ENCODE data around the gene LPP. TPM values are rescaled to one million over a fixed set of nuclear protein-coding genes. Genes with fewer than 3 reads are reported as not detected.

Gene LPP
- polyA plus RNA-seq, 2 donors = 10.5 to 12.9 TPM

DNA sequence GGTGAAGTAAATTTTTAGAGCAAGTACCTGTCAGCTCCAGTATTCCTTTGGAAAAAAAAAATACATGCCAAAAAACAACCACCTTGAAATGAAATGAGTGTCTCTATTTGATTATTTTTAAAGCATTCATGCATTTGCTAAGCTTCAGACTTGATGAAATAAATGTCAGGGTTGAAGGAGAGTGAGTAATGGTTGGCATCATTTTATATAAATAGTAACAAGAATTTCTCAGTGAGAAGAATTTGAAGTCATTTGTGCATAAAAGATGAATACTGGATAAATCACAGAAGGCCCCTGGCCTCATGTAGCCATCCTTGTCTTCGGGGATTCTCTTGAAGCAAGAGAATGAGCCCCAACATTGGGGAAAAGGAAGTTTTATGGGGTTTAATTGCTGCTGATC, 318.4 kb downstream of the LPP start:
- peaks cover 0 to 6% of the 10 kb centered on the region in 2 donors for H3K4me1 ChIP-seq (ENCODE audit: control insufficient read depth in 2 of 2, insufficient read depth in 2 of 2, low read length in 1 of 2)
- H3K27ac ChIP-seq (ENCODE audit: low read depth in 2 of 2, low read length in 1 of 2) = peak overlapping the region in 1 of 2 donors; percentile 54
- H3K27me3 ChIP-seq (ENCODE audit: control insufficient read depth in 1 of 2, insufficient read depth in 2 of 2, low read length in 2 of 2) = no peaks in the 10 kb centered on the region
- no peak overlapping the region for H3K4me3 ChIP-seq (ENCODE audit: low read depth in 1 of 2, low read length in 2 of 2)
- 43 to 64% methylated on average over 1 of the region's 1 CpG for WGBS, 2 donors
- no peaks in the 10 kb centered on the region for H3K9me3 ChIP-seq (ENCODE audit: control insufficient read depth in 2 of 2, insufficient read depth in 1 of 2, low read depth in 1 of 2, low read length in 1 of 2)
- H3K36me3 ChIP-seq (ENCODE audit: control insufficient read depth in 2 of 2, insufficient read depth in 2 of 2, low read length in 1 of 2) = no peaks in the 10 kb centered on the region

DNA sequence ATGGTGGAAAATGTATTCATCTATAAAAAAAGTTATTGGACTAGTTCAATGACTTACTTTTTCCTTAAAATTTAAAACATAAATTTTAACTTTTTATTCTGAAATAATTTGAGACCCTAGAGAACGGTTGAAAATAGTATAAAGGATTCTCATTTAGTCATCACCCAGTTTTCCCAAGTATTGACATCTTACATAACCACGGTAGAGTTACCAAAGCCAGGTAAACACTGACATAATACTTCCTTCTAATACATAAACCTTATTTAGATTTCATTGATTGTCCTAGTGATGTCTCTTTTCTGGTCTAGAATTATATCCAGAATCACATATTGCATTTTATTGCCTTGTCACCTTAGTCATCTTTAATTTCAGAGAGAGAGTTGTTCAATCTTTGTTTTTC, 319.1 kb downstream of the LPP start:
- Histone ChIP-seq H3K4me1 (ENCODE audit: control insufficient read depth in 2 of 2, insufficient read depth in 2 of 2, low read length in 1 of 2) (peaks cover 0 to 6% of the 10 kb centered on the region in 2 donors), H3K9me3 (ENCODE audit: control insufficient read depth in 2 of 2, insufficient read depth in 1 of 2, low read depth in 1 of 2, low read length in 1 of 2) (no peaks in the 10 kb centered on the region), H3K36me3 (ENCODE audit: control insufficient read depth in 2 of 2, insufficient read depth in 2 of 2, low read length in 1 of 2) (no peaks in the 10 kb centered on the region), H3K27ac (ENCODE audit: low read depth in 2 of 2, low read length in 1 of 2) (no peak overlapping the region), H3K27me3 (ENCODE audit: control insufficient read depth in 1 of 2, insufficient read depth in 2 of 2, low read length in 2 of 2) (no peaks in the 10 kb centered on the region), H3K4me3 (ENCODE audit: low read depth in 1 of 2, low read length in 2 of 2) (no peak overlapping the region)
- 87 to 88% methylated on average over 2 of the region's 2 CpGs for WGBS, 2 donors

DNA sequence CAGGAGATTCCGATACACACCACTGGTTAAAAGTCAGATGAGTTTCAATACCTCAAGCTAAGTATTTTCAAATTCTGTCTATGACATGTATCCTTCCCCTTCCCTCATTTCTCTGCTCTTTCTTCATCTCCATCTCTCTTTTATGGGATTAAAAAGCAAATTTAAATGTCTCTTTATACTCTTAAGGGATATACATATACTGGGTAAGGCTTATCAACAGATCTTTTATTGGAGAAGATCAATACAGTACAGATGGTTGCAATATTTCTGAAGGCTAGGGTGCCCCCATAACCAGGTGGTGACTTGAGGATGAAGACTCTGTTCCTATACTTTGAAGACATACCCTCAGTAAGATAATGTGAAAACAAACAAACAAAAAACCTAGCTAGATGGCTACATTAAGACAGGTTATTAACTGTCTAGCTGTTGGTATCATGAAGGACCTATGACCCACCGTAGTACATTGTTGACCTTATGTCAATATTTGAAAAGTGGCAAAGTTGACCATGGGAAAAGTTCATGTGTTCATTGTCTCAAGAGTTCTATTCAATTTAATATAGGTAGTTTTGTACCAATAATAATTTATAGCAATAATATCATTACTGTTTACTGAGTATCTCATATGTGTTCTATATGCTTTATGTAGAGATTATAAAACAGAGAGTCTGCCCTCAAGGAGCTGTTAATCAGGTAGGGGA, 319.8 kb downstream of the LPP start:
- H3K9me3 ChIP-seq (ENCODE audit: control insufficient read depth in 2 of 2, insufficient read depth in 1 of 2, low read depth in 1 of 2, low read length in 1 of 2) = no peaks in the 10 kb centered on the region
- WGBS, 2 donors = 90 to 96% methylated on average over 2 of the region's 2 CpGs

DNA sequence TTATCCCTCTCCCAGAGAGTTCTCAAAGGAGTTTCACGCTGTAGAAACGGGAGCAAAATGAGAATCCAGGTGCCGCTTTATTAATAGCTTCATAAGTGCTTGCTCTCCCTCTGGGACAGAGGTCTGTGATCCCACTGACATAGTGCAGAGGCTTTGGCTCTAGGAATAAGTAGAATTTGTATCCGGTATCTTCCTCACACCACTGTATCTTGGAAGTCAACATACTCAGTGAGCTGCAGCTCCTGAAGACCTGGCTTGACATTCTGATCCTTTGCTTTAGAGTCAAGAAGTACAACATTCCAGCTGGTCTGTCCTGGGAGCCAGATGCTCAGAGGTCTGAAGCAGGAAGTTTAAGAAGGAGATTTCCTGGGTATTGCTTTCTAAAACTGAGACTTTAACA, 323.0 kb downstream of the LPP start:
- no peaks in the 10 kb centered on the region for H3K36me3 ChIP-seq (ENCODE audit: control insufficient read depth in 2 of 2, insufficient read depth in 2 of 2, low read length in 1 of 2)
- H3K27ac ChIP-seq (ENCODE audit: low read depth in 2 of 2, low read length in 1 of 2) = no peak overlapping the region
- WGBS, 2 donors = 64 to 81% methylated on average over 4 of the region's 4 CpGs
- no peaks in the 10 kb centered on the region for H3K4me1 ChIP-seq (ENCODE audit: control insufficient read depth in 2 of 2, insufficient read depth in 2 of 2, low read length in 1 of 2)
- H3K4me3 ChIP-seq (ENCODE audit: low read depth in 1 of 2, low read length in 2 of 2) = no peak overlapping the region
- H3K27me3 ChIP-seq (ENCODE audit: control insufficient read depth in 1 of 2, insufficient read depth in 2 of 2, low read length in 2 of 2) = no peaks in the 10 kb centered on the region
- no peaks in the 10 kb centered on the region for H3K9me3 ChIP-seq (ENCODE audit: control insufficient read depth in 2 of 2, insufficient read depth in 1 of 2, low read depth in 1 of 2, low read length in 1 of 2)

More for the DNA sequence above, 319.8 kb downstream of the LPP start:
- Histone ChIP-seq H3K4me1 (ENCODE audit: control insufficient read depth in 2 of 2, insufficient read depth in 2 of 2, low read length in 1 of 2) (peaks cover 0 to 3% of the 10 kb centered on the region in 2 donors), H3K36me3 (ENCODE audit: control insufficient read depth in 2 of 2, insufficient read depth in 2 of 2, low read length in 1 of 2) (no peaks in the 10 kb centered on the region), H3K27me3 (ENCODE audit: control insufficient read depth in 1 of 2, insufficient read depth in 2 of 2, low read length in 2 of 2) (no peaks in the 10 kb centered on the region), H3K27ac (ENCODE audit: low read depth in 2 of 2, low read length in 1 of 2) (no peak overlapping the region), H3K4me3 (ENCODE audit: low read depth in 1 of 2, low read length in 2 of 2) (no peak overlapping the region)

DNA sequence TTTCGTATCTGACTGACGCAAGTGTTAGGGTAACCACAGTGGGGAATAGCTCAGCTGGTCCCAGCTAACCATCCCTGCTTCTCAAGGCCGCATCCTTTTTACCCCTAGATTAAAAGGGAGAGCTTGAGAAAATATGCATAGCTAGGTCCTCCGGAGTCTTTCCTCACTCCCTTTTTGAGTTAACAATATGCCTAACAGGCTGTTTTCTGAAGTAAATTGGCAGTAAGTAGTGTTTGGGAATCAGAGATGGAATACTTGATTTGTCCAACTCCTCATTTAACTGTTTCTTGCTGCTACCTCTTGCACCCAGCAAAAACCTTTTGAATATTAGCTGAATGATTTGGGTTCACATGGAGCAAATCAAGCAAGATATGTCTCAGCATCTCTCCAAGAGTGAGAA, 326.1 kb downstream of the LPP start:
- H3K27ac ChIP-seq (ENCODE audit: low read depth in 2 of 2, low read length in 1 of 2) = no peak overlapping the region
- no peaks in the 10 kb centered on the region for H3K27me3 ChIP-seq (ENCODE audit: control insufficient read depth in 1 of 2, insufficient read depth in 2 of 2, low read length in 2 of 2)
- H3K4me3 ChIP-seq (ENCODE audit: low read depth in 1 of 2, low read length in 2 of 2) = no peak overlapping the region
- H3K9me3 ChIP-seq (ENCODE audit: control insufficient read depth in 2 of 2, insufficient read depth in 1 of 2, low read depth in 1 of 2, low read length in 1 of 2) = no peaks in the 10 kb centered on the region
- no peaks in the 10 kb centered on the region for H3K4me1 ChIP-seq (ENCODE audit: control insufficient read depth in 2 of 2, insufficient read depth in 2 of 2, low read length in 1 of 2)
- WGBS, 2 donors = 91% methylated on average over 4 of the region's 4 CpGs
- H3K36me3 ChIP-seq (ENCODE audit: control insufficient read depth in 2 of 2, insufficient read depth in 2 of 2, low read length in 1 of 2) = peaks cover 0 to under 1% of the 10 kb centered on the region in 2 donors

DNA sequence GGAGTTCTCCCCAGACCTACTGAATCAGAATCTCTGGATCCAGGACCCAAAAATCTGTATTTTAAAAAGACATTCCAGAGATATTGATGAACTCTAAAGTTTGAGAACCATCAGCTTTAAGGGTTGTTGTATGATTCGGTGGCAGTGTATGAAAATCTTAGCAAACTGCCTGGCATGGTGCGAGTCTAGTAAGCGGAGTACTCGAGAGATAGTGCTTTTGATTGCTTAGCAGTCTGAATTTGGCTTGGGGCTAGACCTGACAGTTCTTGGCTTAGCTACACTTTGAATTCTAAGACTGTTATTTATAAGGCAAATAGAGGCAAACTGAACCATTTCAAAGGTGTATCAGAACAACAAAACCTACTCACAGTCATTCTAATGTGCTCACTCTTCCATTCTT, 329.0 kb downstream of the LPP start:
- WGBS, 2 donors = 49 to 63% methylated on average over 4 of the region's 4 CpGs
- Histone ChIP-seq H3K9me3 (ENCODE audit: control insufficient read depth in 2 of 2, insufficient read depth in 1 of 2, low read depth in 1 of 2, low read length in 1 of 2) (no peaks in the 10 kb centered on the region), H3K27me3 (ENCODE audit: control insufficient read depth in 1 of 2, insufficient read depth in 2 of 2, low read length in 2 of 2) (no peaks in the 10 kb centered on the region), H3K27ac (ENCODE audit: low read depth in 2 of 2, low read length in 1 of 2) (no peak overlapping the region), H3K4me3 (ENCODE audit: low read depth in 1 of 2, low read length in 2 of 2) (no peak overlapping the region), H3K4me1 (ENCODE audit: control insufficient read depth in 2 of 2, insufficient read depth in 2 of 2, low read length in 1 of 2) (no peaks in the 10 kb centered on the region), H3K36me3 (ENCODE audit: control insufficient read depth in 2 of 2, insufficient read depth in 2 of 2, low read length in 1 of 2) (peaks cover 0 to 2% of the 10 kb centered on the region in 2 donors)

DNA sequence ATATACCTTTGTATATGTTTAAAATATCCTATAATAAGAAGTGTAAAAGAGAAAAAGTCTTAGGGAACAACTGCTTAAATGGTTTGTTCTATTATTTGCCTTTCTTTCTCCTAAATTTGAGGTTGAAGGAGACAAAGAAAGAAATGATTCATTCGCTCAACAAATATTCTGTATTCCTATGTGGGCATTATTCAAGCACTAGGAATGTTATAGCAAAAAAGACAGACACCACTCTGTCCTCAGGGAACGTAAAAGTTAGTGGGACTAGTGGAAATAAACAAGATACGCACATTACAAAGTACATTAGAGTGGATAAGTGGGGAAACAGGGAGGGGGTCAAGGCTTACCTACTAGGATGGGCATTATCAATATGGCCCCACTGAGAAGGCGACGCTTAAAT, 332.2 kb downstream of the LPP start:
- Histone ChIP-seq H3K27me3 (ENCODE audit: control insufficient read depth in 1 of 2, insufficient read depth in 2 of 2, low read length in 2 of 2) (no peaks in the 10 kb centered on the region), H3K4me1 (ENCODE audit: control insufficient read depth in 2 of 2, insufficient read depth in 2 of 2, low read length in 1 of 2) (no peaks in the 10 kb centered on the region), H3K9me3 (ENCODE audit: control insufficient read depth in 2 of 2, insufficient read depth in 1 of 2, low read depth in 1 of 2, low read length in 1 of 2) (no peaks in the 10 kb centered on the region), H3K27ac (ENCODE audit: low read depth in 2 of 2, low read length in 1 of 2) (no peak overlapping the region), H3K4me3 (ENCODE audit: low read depth in 1 of 2, low read length in 2 of 2) (no peak overlapping the region), H3K36me3 (ENCODE audit: control insufficient read depth in 2 of 2, insufficient read depth in 2 of 2, low read length in 1 of 2) (peaks cover 0 to 2% of the 10 kb centered on the region in 2 donors)
- WGBS, 2 donors = 95 to 96% methylated on average over 5 of the region's 5 CpGs

DNA sequence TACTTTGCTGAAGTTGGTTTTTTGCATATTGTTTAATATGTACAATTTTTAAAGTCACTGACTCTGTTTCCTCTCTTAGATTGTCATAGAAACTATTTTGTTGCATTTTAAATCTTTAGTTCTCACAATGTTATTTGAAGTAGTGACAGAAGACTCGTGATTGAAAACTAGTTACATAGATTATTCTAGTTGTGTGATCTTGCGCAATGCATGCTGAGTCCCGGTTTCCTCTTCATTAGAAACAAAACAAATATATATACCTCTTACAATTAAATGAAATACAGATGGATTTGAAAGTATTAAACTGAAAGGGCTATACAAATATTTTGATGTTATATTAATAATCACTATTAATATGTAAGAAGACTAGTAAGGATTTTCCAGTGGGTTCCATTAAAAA, 333.0 kb downstream of the LPP start:
- no peak overlapping the region for H3K4me3 ChIP-seq (ENCODE audit: low read depth in 1 of 2, low read length in 2 of 2)
- H3K9me3 ChIP-seq (ENCODE audit: control insufficient read depth in 2 of 2, insufficient read depth in 1 of 2, low read depth in 1 of 2, low read length in 1 of 2) = no peaks in the 10 kb centered on the region
- no peaks in the 10 kb centered on the region for H3K27me3 ChIP-seq (ENCODE audit: control insufficient read depth in 1 of 2, insufficient read depth in 2 of 2, low read length in 2 of 2)
- peaks cover 0 to 4% of the 10 kb centered on the region in 2 donors for H3K36me3 ChIP-seq (ENCODE audit: control insufficient read depth in 2 of 2, insufficient read depth in 2 of 2, low read length in 1 of 2)
- H3K27ac ChIP-seq (ENCODE audit: low read depth in 2 of 2, low read length in 1 of 2) = no peak overlapping the region
- H3K4me1 ChIP-seq (ENCODE audit: control insufficient read depth in 2 of 2, insufficient read depth in 2 of 2, low read length in 1 of 2) = no peaks in the 10 kb centered on the region
- WGBS, 2 donors = 83 to 86% methylated on average over 3 of the region's 3 CpGs

DNA sequence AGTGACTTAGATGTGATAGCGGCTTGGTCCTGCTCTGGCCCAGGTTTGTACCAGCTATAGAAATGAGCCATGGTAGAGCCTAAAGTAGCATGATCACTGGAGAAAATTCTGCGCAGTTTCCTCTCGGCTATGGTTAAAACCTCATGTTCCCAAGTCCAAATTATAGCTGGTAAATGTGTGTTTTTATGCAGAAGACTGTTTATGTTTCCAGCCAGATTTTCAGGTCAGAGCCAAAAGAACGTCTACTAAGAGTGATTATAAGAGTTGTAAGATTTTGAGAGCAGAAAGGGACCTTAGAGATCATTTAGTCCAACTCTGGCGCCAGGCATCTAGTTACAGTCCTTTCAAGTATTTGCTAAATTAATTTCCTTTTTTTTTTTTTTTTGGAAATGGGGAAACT, 333.7 kb downstream of the LPP start:
- no peaks in the 10 kb centered on the region for H3K9me3 ChIP-seq (ENCODE audit: control insufficient read depth in 2 of 2, insufficient read depth in 1 of 2, low read depth in 1 of 2, low read length in 1 of 2)
- no peaks in the 10 kb centered on the region for H3K4me1 ChIP-seq (ENCODE audit: control insufficient read depth in 2 of 2, insufficient read depth in 2 of 2, low read length in 1 of 2)
- H3K27me3 ChIP-seq (ENCODE audit: control insufficient read depth in 1 of 2, insufficient read depth in 2 of 2, low read length in 2 of 2) = no peaks in the 10 kb centered on the region
- WGBS, 2 donors = 78 to 87% methylated on average over 5 of the region's 5 CpGs
- H3K36me3 ChIP-seq (ENCODE audit: control insufficient read depth in 2 of 2, insufficient read depth in 2 of 2, low read length in 1 of 2) = peaks cover 0 to 4% of the 10 kb centered on the region in 2 donors
- H3K4me3 ChIP-seq (ENCODE audit: low read depth in 1 of 2, low read length in 2 of 2) = no peak overlapping the region
- no peak overlapping the region for H3K27ac ChIP-seq (ENCODE audit: low read depth in 2 of 2, low read length in 1 of 2)

DNA sequence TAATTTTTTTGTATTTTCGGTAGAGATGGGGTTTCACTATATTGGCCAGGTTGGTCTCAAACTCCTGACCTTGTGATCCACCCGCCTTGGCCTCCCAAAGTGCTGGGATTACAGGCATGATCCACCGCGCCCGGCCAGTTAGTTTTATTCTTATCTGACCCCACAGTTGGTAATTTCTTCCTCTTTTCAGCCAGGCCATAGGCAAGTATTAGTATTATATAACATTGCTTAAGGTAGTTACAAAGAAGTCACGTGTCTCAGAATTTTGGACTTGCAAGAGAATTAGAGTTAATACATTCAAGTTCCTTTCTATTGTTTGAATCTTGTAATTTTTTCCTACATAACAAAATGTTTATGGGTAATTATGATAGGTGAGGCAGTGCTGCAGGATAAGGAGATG, 334.8 kb downstream of the LPP start:
- Histone ChIP-seq H3K27me3 (ENCODE audit: control insufficient read depth in 1 of 2, insufficient read depth in 2 of 2, low read length in 2 of 2) (no peaks in the 10 kb centered on the region), H3K27ac (ENCODE audit: low read depth in 2 of 2, low read length in 1 of 2) (no peak overlapping the region), H3K4me1 (ENCODE audit: control insufficient read depth in 2 of 2, insufficient read depth in 2 of 2, low read length in 1 of 2) (no peaks in the 10 kb centered on the region), H3K4me3 (ENCODE audit: low read depth in 1 of 2, low read length in 2 of 2) (no peak overlapping the region), H3K36me3 (ENCODE audit: control insufficient read depth in 2 of 2, insufficient read depth in 2 of 2, low read length in 1 of 2) (peaks cover 0 to 4% of the 10 kb centered on the region in 2 donors), H3K9me3 (ENCODE audit: control insufficient read depth in 2 of 2, insufficient read depth in 1 of 2, low read depth in 1 of 2, low read length in 1 of 2) (no peaks in the 10 kb centered on the region)
- WGBS, 2 donors = 96 to 97% methylated on average over 6 of the region's 6 CpGs
